ENCODE results near the gene FGFR4.
"Not testable (repeated sequence)": the region's sequence is repeated elsewhere in the genome, so short reads cannot be mapped to it uniquely, and the experiment has no call there.

Gene FGFR4

DNA sequence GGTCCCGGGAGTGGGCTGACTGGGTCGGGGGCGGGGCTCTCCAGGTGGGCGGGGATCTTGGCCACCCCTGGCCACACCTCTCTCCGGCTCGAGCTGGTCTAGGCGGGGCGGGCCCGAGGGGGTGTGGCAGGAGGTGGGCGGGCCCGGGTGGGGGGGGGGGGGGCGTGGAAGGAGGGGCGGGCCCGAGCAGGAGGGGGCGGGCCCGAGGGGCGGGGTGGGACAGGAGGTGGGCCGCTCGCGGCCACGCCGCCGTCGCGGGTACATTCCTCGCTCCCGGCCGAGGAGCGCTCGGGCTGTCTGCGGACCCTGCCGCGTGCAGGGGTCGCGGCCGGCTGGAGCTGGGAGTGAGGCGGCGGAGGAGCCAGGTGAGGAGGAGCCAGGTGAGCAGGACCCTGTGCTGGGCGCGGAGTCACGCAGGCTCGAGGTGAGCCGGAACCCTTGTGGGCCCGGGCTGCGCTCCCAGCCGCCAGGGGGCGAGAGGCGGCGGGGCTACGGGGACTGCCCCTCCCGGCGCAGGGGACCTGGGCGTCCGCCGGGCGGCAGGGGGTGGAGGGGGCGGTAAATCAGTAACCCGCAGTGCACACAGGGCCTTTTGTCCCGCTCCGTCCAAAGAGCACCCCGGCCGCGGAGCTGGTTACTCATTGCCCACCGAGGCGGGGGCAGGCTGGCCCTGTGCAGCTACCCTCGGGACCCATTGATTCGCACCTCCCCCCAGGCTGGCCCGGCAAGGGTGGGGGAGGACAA lies at the start of gene FGFR4:
Gene FGFR4, plus strand, starts transcription at position 262 of the 744 bp plus-strand sequence. CDS start 2,688 bp downstream, outside the sequence.
- peak; percentile 71 for DNase-seq

DNA sequence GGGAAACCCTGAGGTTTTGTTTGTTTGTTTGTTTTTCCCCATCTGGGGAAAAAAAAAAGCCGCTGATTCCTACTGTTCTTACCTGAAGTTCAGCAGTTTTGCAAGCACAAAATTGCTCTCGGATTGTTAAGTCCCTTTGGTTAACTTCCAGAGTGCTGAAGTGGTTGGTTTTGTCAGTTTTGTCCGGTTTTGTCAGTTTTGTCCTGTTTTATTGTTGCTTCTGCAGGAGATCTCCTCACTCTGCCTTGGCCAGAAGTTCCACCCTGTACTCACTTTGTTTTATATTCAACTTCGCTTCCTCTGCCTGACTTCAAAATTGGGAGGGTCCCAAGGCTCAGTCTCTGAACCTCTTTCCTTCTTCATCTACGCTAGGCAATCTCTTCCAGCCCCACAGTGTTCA lies 49.8 kb upstream of the FGFR4 start:
- DNase-seq = no peak

DNA sequence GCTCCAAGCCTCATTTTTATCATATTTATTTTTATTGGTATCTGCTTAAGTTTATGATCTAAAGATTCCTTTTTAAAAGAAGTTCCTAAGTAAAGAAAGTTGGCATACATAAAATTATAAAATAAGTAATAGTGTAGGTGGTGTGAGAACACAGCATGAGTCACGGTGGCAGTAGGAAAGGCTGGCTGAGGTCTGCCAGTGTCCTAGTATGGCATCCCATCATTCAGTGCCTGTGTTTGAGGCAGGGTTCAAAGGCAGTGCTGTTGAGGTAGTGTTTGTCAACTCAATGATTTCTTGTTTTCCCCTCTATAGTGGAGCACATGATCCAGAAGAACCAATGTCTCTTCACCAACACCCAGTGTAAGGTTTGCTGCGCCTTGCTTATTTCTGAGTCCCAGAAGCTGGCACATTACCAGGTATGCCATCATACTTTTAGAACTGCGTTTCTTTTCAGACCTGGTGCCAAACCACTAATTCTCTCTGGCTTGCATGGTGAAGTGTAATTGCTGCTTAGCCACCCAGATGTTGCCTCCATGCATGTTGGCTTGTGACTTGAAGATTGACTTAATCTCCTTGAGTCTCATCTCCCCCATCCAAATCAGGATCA lies 45.8 kb upstream of the FGFR4 start:
- DNase-seq = peak; percentile 9

DNA sequence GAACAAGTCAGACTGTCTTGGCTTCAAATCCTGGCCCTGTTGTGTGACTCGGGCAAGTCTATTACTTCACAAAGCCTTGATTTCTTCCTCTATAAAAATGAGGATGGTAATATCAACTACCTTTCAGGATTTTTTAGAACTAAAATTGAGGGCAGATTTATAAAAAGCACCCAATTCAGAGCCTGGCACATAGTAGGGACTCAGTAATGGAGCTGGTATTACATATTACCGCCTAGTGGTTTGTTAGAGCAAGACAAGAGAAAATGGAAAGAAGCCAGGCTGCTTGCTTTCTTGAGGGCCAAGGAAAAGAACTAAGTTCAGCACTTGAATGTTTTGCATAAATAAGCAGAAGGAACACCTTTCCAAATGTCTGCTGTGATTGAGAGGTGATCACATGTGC lies 44.8 kb upstream of the FGFR4 start:
- DNase-seq = no peak

DNA sequence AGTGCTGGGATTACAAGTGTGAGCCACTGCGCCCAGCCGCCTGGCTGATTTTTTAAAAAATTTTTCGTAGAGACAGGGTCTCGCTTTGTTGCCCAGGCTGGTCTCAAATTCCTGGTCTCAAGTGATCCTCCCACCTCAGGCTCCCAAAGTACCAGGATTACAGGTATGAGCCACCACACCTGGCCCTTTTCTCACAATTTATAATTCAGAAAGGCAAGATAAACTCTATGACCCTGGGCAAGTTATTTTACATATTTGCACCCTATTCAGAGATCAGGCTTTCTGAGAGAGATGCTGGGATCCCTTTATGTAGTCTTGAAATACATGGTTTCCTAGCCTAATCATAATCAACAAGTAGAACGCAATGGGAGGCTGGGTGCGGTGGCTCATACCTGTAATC lies 43.6 kb upstream of the FGFR4 start:
- no peak for DNase-seq

DNA sequence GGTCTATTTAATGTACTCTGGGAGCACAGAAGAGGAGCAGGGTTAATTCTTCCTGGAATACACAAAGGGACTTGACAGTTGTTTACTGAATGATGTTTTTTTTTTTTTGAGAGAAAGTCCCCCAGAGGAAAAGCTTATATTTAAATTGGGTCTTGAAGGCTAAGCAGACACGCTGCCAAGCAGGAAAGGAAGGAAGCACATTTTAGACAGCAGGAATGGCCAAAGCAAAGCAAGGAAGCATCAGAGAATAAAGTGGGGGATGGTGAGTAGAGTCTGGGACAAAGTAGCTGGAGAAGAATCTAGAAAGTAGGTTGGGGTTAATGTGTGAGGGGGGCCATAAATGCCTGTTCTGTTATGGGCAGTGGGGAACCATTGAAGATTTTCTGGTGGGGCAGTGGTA lies 42.8 kb upstream of the FGFR4 start:
- no peak for DNase-seq

DNA sequence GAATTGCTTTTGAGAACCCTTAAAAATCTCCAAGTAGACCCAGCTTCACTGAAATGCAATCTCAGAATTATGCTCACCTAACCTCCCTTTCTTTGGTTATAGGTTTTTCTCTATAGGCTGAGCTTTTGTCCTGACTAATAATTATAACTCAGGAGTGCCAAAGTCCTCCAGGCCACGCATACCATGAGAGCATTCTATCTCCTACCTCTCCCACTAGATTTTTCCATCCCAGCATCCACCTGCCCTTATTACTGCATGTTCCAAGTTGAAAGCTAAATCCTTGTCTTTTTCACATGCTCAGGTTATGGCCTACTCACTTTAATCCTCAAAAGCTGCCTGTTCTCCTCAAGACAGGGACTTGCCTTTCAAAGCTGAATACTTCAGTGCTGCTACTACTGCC lies 42.1 kb upstream of the FGFR4 start:
- no peak for DNase-seq

DNA sequence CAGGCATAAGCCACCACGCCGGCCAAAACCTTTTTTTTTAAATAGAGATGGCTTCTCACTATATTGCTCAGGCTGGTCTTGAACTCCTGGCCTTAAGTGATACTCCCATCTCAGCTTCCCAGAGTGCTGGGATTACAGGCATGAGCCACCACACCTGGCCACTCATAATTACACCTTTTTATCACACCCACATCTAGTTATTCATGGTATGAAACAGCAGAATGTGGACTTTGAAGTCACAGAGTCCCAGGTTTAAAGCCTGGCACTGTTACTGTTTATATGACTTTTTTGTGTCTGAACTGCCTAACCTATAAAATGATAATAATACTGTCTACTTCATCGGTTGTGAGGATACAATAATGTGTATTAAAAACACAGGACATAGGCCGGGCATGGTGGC lies 41.1 kb upstream of the FGFR4 start:
- DNase-seq = no peak

DNA sequence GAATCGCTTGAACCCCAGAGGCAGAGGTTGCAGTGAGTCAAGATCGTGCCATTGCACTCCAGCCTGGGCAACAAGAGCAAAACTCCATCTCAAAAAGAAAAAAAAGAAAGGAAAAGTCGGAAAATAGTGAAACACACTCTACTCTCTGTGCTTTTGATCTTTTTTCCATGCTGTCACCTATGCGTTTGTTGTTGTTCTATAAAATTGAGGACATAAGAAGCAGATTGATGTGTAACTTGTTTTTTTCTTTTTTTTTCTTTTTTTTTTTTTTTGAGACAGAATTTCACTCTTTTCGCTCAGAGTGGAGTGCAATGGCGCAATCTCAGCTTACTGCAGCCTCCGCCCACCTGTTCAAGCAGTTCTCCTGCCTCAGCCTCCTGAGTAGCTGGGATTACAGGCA lies 38.2 kb upstream of the FGFR4 start:
- not testable (repeated sequence) for DNase-seq

DNA sequence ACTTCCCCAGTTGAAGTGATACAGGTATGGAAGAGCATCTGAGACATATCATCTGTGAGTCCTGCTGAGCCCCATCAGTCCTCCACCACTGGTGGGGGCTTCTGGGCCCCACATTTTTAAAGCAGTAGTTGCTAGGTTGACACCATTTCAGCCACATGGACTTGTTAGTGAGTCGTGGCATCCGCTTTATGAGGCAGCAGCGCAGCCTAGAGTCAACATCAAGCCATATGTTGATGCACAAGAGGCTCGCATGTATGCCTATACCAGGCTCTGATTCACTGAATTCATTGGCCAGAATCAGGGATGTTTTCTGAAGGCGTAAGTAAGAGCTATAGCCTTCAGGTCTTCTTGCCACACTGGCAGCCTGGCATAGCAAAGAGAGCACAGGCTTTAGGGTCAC lies 37.4 kb upstream of the FGFR4 start:
- DNase-seq = no peak

DNA sequence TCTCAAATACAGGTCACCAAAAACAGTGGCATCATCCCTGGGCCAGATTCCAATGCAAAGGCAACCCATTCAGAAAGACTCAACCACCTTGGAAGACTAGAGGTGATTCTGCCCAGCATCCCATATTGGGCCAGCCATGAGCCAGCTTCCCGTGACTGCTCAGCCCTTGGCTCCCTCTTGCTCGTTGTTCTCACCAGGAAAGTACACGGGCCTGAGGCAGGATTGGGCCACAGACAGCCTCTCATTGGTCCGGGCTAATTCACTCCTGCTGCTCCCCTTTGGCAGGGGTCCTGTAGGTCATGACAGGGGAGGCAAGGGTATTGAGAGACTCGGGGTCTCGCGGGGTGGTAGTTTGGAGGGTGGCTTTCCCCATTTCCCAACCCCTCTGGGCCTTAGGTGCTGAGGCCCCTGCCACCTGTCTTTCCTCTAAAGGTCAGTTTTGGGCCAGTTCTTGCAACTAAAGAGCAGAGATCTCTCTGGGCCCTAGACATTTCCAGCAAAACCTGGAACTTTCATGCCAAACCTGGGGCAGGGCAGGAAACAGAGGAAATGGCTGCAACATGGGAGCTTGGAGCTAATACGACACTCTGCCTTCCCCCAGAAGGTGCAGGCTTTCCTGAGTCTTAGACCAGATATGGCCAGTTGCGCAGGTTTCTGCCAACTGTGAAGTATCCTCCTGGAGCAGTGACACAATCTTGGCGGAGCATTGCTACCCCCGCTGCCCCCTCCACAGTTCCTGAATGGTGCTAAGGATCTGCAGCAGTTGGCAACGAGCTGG lies 22.0 kb upstream of the FGFR4 start:
- DNase-seq = no peak

DNA sequence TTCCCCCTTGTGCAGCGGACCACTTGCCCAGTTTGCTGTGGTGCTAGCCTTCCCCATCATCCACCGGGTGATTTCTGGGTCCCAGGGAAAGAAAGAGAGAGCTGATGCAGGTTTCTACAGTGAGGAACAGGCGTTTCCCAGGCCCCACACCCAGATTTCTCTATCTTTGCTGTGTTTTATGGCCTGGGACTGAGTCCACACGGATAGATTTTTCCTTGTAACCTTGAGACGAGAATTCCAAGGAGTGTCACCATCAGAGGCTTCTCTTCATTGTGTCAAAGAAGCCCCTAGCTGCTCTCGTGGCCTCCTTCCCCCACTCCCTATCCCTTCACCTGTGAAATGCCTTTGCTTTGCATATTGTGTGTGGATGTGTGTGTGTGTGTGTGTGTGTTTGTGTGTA lies 21.2 kb upstream of the FGFR4 start:
- DNase-seq = no peak

DNA sequence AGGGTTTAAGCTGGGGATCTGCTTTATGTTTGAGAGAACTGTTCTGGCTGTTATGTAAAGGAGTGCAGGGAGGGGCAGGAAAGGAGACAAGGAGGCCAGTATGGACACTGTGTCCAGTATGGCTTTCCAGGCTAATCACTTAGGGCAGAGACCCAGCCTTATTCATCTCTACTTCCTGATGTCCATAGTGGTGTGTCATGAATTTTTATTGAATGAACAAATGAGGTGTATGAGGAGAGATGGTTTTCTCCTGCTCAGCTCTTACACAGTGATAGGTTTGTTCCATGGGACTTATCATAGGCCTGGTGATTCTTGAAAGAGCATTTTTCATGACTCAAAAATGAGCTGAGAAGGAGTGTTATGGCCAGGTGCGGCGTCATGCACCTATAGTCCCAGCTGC lies 20.5 kb upstream of the FGFR4 start:
- no peak for DNase-seq

DNA sequence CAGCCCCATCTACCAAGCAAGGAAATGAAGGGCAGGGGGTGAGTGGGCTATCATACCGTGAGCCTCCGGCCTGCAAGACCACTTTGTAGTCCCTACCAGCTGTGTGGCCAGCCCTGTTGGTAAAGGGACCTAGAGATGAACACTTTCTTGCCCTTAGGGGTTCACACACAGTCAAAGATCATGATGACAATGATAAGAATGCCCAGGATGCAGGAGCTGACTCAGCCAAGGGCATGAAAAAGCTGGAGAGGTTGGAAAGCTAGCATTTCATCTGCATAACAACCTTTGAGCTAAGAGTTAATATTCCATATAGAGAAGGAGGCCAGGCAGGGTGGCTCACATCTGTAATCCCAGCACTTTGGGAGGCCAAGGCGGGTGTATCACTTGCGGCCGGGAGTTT lies 19.2 kb upstream of the FGFR4 start:
- DNase-seq = no peak

DNA sequence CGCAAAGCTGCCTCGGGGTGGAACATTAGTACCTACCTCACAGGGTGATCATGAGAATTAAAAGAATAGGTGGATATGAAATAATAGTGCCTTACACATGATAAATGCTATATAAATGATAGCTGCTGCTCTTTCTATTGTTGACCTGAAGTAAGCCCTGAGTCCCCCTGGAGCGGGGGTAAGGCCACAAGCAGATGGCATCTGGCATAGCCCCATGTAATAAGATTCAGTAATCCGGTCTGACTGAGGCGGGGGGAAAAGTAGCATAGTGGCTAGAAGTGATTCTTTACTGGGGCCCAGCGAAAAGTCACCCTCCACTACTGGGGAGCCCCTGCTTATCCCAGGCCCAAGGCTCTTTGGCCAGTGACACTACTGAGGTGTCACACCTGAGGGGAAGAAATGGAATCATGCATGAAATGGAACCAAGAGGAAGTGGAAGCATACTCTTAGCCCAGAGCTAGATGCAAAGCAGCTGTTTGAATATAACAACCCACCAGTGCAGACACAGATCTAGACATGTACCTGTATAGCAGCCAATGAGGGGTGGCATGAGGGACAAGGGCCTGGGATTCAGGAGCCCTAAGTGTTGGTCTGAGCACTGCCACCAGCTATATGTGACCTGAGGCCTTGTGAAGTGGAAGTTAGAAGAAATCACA lies 16.1 kb upstream of the FGFR4 start:
- DNase-seq = no peak

DNA sequence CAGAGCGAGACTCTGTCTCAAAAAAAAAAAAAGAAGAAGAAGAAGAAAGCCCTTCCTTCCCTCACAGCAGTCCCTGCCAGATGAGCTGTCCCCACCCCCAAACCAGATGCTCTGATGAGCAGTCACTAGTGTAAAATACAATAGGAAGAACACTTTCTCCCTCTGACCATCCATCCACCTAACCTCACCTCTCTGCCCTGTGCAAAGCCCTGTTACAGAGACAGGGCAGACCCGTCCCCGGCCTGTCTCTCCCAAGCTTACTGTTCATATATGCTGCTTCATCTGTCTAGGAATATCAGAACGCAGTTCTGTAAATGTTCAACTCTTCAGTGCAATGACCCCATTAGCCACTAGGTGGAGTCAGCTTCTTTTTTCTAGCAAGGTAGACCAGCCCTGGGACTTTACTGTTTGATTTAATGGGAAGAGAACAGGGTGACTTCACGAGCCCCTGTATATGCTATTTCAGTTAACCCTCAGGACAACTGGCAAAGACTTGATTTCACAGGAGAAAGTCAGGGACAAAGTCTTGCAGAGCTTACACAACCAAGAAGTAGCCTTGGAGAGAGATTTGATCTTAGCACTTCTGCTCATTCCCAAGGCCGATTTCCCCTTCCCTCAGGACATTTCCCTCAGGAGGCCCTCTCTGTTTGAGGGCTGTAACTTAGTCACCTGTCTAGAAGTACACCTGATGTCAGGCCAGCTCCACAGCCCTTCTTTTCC lies 14.9 kb upstream of the FGFR4 start:
- DNase-seq = peak; percentile 79

DNA sequence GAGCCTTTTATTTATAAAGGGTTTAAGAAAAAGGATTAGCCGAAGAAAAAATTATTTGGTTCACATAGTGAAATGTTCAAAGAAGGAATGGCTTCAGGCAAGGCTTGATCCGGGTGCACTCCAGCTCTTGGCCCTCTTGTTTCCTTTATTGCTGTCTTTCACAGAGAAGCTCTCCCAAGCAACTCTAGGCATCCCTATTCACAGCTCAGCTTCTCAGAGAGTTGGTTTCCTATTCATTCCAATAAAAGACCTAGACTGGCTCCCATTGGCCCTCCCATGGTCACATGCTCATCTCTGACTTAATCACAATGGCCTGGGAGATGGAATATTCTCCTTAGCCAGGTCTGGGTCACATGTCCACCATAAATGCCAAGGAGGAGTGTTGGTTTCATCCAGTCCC lies 9.4 kb upstream of the FGFR4 start:
- DNase-seq = no peak

DNA sequence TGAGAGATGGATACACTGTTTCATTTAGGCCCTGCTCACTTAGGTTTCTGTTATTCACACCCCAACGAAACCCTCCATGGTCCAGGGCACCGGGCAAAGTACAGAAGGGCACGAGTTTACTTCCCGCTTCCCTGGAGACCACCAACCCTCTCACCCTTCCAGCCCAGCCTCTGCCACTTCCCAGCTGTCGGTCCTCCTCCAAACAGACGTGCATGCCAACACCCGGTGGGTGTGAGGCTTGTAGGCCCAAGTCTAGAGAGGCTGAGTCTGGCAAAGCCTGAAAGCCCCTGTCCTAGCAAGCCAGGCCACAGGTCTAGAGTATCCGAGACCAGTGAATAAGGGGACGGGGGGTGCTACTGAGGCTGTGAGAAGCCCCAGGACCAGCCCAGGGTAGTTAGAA lies 7.1 kb upstream of the FGFR4 start:
- no peak for DNase-seq

DNA sequence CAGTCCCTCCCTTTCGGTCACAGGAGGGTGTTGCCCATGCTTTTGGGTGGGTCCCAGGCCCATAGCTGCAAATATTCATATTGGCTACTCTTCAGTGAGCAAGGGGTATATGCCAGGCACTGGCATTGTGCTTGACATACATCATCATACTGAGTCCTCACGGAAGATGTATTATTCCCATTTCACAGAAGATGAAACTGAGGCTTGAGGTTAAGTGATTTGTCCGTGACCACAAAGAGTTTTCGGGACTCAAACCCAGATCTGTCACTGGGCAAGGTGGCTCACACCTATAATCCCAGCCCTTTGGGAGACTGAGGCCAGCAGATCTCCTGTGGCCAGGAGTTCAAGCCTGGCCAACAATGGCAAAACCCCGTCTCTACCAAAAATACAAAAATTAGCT lies 6.5 kb upstream of the FGFR4 start:
- no peak for DNase-seq

DNA sequence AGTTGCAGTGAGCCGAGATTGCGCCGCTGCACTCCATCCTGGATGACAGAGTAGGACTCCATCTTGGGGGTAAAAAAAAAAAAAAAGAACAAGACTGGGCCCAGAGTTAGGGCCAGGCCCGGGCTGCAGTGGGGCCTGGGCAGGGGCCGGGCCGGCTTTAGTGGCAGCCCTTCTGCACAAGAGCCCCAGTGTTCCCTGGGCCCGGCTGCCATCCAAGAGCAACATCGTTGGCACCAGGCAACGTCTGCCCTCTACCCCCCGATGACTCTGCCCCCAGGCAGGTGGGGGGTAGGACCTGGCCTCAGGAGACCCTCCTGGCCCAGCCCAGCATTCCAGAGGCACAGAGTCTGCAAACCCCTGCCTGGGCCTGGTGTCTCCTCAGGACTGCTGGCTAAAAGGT lies 4.9 kb upstream of the FGFR4 start:
- no peak for DNase-seq

DNA sequence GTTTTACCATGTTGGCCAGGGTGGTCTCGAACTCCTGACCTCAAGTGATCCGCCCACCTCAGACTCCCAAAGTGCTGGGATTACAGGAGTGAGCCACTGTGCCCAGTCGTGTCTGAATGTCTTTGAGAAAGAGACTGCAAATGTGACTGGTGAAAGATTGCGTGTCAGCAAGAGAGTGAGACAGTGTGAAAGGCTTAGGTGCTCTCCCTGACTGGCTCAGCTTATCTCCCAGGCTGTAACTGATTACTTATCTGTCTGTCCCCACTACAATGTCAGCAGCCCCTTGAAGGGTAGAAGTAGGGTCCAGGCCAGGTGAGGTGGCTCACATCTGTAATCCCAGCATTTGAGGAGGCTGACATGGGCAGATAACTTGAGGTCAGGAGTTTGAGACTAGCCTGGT lies 3.4 kb upstream of the FGFR4 start:
- no peak for DNase-seq

DNA sequence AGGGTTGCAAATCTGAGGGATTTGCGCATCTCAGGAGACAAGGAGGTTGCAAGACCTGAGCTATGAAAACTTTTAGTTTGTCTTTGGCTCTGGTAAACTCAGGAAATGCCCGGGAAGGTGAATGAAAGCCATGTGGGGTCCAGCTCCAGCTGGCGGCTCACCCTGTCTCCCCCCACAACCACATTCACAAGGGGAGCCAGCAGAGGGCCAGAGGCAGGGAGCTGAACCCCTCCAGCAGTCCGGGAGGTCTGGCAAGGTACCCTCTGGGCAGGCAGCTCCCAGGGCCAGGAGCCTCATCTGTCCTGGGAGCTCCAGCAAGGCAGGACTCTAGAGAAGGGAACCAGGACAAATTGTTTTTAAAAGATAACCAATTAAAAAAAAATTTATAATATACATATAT lies 2.5 kb upstream of the FGFR4 start:
- DNase-seq = no peak

All from activated CD4-positive, alpha-beta T cell treated with anti-CD3 and anti-CD28 coated beads for 48 hours (primary cell).